Measurements from ENCODE around the gene NPPC.

DNA sequence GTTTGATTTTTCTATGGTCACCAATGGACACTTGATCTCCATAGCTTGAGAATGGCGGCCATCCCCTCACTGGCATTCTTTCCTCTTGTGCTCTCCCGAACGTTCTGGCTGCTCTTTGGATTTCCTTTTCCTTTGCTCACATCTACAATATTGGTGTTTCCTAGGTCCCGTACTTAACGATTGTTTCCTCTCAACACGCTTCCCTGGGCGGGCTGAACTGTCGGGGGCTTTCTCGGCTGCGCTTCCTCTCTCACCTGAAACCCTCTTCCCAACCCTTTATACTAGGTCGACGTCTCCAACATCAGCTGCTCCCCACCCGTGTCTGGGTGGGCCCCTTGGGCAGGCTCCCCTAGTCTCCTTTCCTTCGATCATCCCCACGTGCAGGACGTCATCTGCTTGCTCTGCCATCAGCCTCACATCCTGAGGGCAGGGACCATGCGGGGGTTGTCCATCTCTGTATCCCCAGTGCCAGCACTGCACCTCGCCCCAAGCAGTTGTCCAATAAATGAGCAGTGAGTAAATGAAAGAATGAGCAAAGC lies 34.7 kb upstream of the NPPC start:
- TF ChIP-seq, protein P1, sequence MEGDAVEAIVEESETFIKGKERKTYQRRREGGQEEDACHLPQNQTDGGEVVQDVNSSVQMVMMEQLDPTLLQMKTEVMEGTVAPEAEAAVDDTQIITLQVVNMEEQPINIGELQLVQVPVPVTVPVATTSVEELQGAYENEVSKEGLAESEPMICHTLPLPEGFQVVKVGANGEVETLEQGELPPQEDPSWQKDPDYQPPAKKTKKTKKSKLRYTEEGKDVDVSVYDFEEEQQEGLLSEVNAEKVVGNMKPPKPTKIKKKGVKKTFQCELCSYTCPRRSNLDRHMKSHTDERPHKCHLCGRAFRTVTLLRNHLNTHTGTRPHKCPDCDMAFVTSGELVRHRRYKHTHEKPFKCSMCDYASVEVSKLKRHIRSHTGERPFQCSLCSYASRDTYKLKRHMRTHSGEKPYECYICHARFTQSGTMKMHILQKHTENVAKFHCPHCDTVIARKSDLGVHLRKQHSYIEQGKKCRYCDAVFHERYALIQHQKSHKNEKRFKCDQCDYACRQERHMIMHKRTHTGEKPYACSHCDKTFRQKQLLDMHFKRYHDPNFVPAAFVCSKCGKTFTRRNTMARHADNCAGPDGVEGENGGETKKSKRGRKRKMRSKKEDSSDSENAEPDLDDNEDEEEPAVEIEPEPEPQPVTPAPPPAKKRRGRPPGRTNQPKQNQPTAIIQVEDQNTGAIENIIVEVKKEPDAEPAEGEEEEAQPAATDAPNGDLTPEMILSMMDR (IDR thresholded peaks at IDR 0.05) = no peak
- no peak for TF ChIP-seq POLR2A (IDR thresholded peaks at IDR 0.05)

Measured in lower leg skin (tissue), 3 donors.